ENCODE results near the gene MON2.
A peak's percentile ranks its signal among the peaks of the same experiment; 100 is the strongest.
"Not testable (repeated sequence)": the region's sequence is repeated elsewhere in the genome, so short reads cannot be mapped to it uniquely, and the experiment has no call there.

The MON2 gene, protein sequence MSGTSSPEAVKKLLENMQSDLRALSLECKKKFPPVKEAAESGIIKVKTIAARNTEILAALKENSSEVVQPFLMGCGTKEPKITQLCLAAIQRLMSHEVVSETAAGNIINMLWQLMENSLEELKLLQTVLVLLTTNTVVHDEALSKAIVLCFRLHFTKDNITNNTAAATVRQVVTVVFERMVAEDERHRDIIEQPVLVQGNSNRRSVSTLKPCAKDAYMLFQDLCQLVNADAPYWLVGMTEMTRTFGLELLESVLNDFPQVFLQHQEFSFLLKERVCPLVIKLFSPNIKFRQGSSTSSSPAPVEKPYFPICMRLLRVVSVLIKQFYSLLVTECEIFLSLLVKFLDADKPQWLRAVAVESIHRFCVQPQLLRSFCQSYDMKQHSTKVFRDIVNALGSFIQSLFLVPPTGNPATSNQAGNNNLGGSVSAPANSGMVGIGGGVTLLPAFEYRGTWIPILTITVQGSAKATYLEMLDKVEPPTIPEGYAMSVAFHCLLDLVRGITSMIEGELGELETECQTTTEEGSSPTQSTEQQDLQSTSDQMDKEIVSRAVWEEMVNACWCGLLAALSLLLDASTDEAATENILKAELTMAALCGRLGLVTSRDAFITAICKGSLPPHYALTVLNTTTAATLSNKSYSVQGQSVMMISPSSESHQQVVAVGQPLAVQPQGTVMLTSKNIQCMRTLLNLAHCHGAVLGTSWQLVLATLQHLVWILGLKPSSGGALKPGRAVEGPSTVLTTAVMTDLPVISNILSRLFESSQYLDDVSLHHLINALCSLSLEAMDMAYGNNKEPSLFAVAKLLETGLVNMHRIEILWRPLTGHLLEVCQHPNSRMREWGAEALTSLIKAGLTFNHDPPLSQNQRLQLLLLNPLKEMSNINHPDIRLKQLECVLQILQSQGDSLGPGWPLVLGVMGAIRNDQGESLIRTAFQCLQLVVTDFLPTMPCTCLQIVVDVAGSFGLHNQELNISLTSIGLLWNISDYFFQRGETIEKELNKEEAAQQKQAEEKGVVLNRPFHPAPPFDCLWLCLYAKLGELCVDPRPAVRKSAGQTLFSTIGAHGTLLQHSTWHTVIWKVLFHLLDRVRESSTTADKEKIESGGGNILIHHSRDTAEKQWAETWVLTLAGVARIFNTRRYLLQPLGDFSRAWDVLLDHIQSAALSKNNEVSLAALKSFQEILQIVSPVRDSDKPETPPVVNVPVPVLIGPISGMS (N-terminal part only)

GRCh38 chr12:62466594-62467491 is at the start of gene MON2:
MON2 (plus strand) TSS chr12:62466826; CDS start chr12:62467208, 382 bp downstream.
- peak; percentile 46 for DNase-seq (ENCODE audit: low read depth)

DNA sequence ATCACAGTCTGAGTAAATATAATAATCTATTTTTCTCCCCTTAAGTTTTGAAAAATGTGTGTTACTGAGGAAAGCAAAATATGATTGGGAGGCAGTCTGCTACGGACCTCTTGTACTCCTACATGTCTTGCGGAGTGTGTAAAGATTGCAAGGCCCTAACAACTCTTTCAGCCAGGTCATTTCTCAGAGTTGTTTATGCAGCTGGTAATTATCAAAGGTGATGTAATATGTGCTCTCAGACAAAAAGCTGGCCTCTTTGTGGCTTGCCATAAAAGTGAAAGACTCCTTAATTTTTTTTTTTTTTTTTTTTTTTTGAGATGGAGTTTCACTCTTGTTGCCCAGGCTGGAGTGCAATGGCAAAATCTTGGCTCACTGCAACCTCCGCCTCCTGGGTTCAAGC is 40.5 kb upstream of the MON2 start:
- peak; percentile 76 for DNase-seq (ENCODE audit: low read depth)

DNA sequence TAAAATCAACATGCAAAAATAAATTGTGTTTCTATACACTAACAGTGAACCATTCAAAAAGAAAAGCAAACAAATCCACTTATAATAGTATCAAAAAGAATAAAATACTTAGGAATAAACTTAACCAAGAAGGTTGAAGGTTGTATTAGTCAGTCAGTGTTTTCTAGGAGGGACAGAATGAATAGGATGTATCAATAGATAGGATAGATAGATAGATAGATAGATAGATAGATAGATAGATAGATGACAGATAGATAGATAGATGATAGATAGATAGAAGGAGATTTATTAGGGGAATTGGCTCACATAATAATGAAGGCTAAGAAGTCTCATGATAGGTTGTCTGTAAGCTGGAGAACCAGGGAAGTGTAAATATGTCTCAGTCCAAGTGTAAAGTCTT is 37.2 kb upstream of the MON2 start:
- no peak for DNase-seq (ENCODE audit: low read depth)

- DNase-seq (ENCODE audit: low read depth): no peak
Observed at GRCh38 chr12:62434494-62435302, 31.9 kb upstream of the MON2 start.

DNA sequence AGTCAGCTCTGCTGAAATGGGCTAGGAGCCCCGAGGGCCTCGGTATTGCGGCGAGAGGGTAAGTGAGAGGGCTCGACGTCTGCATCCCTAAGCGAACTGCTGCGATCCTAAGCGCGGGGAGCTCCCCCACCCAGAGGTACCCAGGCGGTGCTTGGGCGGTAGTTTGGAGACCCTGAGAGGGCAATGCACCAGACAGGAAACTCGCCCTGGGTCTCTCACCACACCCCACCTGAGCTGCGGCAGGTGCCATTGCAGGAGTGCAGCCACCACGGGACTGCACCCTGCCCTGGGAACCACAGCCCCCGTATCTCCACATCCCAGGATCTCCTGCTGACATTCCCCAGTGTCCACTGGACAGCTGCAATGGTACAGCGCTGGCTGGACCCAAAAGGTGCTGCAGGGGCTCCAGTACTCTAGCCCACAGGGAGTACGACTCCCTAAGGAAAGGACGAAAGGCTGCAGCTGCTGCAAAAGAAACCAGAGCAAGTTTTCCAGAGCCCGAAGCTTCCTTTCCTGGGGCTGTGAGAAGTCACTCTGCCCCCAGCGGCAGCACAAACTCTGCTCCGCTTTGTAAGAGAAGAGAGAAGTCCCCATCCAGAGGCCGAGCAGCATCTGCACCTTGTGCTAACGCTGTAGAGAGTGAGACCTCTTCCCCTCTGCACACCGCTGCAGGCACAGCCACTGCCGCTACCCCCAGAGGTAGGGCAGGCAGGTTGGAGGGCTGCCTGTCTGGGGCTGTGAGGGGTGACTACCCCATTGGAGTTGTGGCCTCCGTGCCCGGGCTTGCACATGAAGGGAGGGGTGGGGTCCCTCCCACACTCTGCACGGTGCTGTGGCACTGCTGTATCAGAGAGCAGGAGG is 31.1 kb upstream of the MON2 start:
- DNase-seq (ENCODE audit: low read depth): peak; percentile 51

DNA sequence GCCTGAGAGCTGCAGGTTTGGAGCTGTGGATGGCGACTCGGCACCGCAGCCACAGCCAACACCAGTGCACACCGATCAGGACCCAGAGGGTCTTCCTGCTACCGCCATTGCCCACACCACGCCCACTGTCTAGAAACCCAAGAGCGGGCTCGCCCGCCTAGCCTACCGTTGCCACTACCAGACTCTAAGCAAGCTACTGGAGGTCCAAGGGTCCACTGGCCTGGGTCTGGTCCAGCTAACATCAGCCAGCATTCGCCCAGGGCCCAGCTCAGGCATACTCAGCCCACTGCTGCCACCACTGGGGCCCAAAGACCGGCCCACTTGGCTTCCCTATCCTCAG is 30.5 kb upstream of the MON2 start:
- no peak for DNase-seq (ENCODE audit: low read depth)

- peak; percentile 48 for DNase-seq (ENCODE audit: low read depth)
Observed at GRCh38 chr12:62438098-62438692, 28.4 kb upstream of the MON2 start.

DNA sequence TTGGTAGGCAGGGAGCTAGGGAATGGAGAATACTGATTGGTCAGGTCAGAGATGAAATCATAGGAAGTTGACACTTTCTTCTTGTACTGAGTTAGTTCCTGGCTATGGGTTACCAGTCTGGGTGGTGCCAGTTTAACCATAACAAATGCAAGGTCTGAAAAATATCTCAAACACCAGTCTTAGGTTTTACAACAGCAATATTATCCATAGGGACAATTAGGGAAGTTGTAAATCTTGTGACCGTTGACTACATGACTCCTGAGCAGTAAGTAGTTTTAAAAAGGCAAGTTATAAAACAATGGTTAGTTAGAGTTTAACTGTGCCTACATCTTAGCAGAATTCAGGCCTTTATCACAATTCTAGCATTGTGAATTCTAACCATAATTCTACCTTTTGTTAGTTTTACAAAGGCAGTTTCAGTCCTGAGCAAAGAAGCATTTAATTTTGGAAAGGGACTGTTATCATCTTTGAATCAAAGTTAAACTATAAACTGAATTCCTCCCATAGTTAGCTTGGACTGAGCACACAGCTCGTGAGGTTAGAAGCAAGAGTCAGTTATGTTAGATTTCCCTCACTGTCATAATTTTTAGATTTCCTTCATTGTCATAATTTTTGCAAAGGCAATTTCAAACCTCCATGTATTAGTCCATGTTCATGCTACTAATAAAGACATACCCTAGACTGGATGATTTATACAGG is 19.7 kb upstream of the MON2 start:
- DNase-seq (ENCODE audit: low read depth): no peak

DNA sequence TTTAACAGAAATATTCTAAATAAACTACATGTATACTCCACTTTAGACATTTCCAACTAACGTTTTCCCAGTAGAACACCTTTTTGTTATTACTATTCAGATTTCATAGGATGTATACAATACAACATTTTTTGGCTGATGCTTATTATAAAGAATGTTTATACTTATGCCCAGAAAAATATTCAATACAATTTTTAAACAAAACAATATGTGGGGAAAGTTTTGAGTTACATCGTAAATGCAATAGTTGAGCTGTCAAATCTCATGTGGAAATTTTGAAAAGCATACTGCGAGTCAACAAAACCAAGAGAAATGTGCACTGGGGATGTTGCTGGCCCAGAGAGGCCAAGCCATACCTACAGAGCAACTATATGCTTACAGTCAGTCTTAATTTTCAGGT is 18.2 kb upstream of the MON2 start:
- DNase-seq (ENCODE audit: low read depth): no peak

DNA sequence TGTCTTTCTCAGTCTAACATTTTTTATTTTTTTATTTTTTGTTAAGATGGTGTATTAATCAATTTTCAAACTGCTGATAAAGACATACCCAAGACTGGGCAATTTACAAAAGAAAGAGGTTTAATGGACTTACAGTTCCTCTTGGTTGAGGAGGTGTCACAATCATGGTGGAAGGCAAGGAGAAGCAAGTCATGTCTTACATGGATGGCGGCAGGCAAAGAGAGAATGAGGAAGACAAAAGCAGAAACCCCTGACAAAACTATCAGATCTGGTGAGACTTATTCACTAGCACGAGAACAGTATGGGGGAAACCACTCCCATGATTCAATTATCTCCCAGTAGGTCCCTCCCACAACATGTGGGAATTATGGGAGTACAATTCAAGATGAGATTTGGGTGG is 11.2 kb upstream of the MON2 start:
- not testable (repeated sequence) for DNase-seq (ENCODE audit: low read depth)

GRCh38 chr12:62458626-62459025 is 8.0 kb upstream of the MON2 start:
- no peak for DNase-seq (ENCODE audit: low read depth)

- no peak for DNase-seq (ENCODE audit: low read depth)
Observed at GRCh38 chr12:62459976-62460375, 6.7 kb upstream of the MON2 start.

DNA sequence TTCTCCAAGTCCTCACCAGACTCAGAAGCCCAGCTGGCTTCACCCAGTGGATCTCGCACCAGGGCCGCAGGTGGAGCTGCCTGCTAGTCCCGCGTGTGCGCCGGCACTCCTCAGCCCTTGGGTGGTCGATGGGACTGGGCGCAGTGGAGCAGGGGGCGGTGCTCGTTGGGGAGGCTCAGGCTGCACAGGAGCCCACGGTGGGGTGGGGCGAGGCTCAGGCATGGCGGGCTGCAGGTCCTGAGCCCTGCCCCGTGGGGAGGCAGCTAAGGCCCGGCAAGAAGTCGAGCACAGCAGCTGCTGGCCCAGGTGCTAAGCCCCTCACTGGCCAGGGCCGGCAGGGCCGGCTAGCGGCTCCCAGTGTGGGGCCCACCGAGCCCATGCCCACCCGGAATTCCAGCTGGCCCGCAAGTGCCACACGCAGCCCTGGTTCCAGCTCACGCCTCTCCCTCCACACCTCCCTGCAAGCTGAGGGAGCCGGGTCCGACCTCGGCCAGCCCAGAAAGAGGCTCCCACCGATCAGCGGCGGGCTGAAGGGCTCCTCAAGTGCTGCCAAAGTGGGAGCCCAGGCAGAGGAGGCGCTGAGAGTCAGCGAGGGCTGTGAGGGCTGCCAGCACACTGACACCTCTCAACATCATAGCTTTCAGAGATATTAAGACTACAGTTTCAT is 5.3 kb upstream of the MON2 start:
- not testable (repeated sequence) for DNase-seq (ENCODE audit: low read depth)

DNA sequence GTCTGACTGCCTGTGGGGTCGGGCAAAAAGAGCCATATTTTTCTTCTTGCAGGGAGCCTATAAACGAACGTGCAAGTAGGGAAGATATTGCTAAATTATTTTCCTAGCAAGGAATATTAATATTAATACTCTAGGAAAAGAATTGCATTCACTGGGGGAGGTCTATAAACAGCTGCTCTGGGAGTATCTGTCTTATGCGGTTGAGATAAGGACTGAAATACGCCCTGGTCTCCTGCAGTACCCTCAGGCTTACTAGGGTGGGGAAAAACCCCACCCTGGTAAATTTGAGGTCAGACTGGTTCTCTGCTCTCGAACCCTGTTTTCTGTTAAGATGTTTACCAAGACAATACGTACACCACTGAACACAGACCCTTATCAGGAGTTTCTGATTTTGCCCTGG is 3.4 kb upstream of the MON2 start:
- DNase-seq (ENCODE audit: low read depth): not testable (repeated sequence)

- peak; percentile 13 for DNase-seq (ENCODE audit: low read depth)
Observed at GRCh38 chr12:62466018-62466593, 520 bp upstream of the MON2 start.

DNA sequence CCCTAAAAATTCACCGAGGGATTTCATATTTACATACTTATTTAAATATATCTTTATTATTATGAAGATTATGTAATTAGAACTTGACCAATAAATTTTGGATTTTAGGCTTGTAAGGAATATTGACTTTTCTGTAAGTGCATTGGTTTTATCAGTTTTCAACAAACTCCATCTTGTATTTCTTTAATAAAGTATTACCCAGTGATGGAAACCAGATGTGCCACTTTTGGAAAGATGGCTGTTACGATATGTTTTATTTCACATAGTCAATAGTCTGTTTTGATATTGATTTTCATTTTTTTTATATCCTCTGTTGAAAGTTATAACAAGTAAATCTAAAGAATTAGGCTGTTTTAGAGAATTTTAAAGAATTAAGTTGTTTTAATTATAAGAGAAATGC is 1.8 kb downstream of the MON2 start:
- no peak for DNase-seq (ENCODE audit: low read depth)

DNA sequence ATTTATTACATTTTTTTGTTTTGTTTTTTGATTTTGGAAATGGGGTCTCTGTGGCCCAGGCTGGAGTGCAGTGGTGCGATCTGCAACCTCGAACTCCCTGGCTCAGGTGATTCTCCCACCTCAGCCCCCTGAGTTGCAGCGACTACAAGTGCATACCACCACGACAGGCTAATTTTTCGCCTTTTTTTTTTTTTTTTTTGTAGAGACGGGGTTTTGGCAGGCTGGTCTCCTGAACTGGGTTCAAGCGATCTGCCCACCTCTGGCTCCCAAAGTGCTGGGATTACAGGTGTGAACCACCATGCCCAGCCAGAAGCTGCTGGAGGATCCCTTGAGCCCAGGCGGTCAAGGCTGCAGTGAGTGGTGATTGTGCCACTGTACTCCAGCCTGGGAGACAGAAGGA is 2.3 kb downstream of the MON2 start:
- no peak for DNase-seq (ENCODE audit: low read depth)

DNA sequence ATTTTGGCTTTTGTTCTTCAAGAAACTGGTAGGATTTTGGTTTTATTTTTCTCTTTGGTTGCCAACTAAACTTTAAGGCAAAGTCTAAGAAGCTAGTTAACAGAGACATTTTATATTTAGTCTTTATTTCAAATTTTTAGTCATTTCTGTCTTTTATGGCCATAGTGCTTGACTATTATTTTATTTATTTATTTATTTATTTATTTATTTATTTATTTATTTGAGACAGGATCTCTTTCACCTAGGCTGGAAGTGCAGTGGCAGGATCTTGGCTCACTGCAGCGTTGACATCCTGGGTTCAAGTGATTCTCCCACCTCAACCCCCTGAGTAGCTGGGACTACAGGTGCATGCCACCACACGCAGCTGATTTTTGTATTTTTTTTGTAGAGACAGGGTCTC is 3.1 kb downstream of the MON2 start:
- no peak for DNase-seq (ENCODE audit: low read depth)

Data from fibroblast of the conjunctiva (primary cell).